IMR-90 (cell line): ENCODE results near the gene TSSC4. TPM values are rescaled to one million over a fixed set of nuclear protein-coding genes. Genes with fewer than 3 reads are reported as not detected.

Source experiments
- ATAC-seq: fragments of 200-7000 bp; cut with Tn5 transposase; 2 replicates; pipeline ENCODE4 v1.9.1; 2020; ENCODE audit warnings: low read depth, mild to moderate bottlenecking, moderate library complexity
- BruUV-seq: library from RNA; stranded (reverse); fragments of 400-500 nt; replicated peaks from 2 replicates; lab custom pipeline; 2021; lab: Mats Ljungman, UMichigan
- CTCF ChIA-PET: fragments of 300-600 bp; formaldehyde crosslinking; extraction: SDS; loops from one replicate; lab custom pipeline; 2021; ENCODE audit warnings: antibody characterized with exemption; lab: Yijun Ruan, JAX
- POLR2A ChIA-PET: fragments of 300-600 bp; sonication (Branson Sonifier 250); formaldehyde crosslinking; loops from one replicate; lab custom pipeline; 2022; ENCODE audit warnings: antibody characterized with exemption; ENCODE audit not compliant: unreplicated experiment; lab: Charles Lee
- DNase-seq: peaks from one replicate; pipeline ENCODE4 v3.0.0; 2013
- H2AFZ ChIP-seq: replicated peaks from 2 replicates; pipeline ENCODE3; 2013; ENCODE audit warnings: low read length, mild to moderate bottlenecking; ENCODE audit not compliant: poor library complexity
- H2AK5ac ChIP-seq: 2 replicates; pipeline ENCODE4 v1.6.1; 2013; ENCODE audit warnings: low read depth, low read length, inconsistent platforms
- H2AK9ac ChIP-seq: replicated peaks from 2 replicates; pipeline ENCODE3; 2013; ENCODE audit warnings: mild to moderate bottlenecking, low read depth, low read length, moderate library complexity; ENCODE audit not compliant: poor library complexity
- H2BK120ac ChIP-seq: 2 replicates; pipeline ENCODE4 v1.6.1; 2013; ENCODE audit warnings: low read depth, low read length, inconsistent platforms
- H2BK15ac ChIP-seq: 3 replicates; pipeline ENCODE4 v1.6.1; 2013; ENCODE audit warnings: low read depth, low read length, inconsistent platforms
- H2BK20ac ChIP-seq: 2 replicates; pipeline ENCODE4 v1.6.1; 2013; ENCODE audit warnings: low read depth, mild to moderate bottlenecking, inconsistent platforms, low read length, moderate library complexity
- H2BK5ac ChIP-seq: 2 replicates; pipeline ENCODE4 v1.6.1; 2013; ENCODE audit warnings: mild to moderate bottlenecking, low read depth, low read length, inconsistent platforms; ENCODE audit not compliant: poor library complexity, severe bottlenecking
- H3K14ac ChIP-seq: replicated peaks from 2 replicates; pipeline ENCODE4 v1.6.1; 2013; ENCODE audit warnings: low read depth, low read length, inconsistent platforms
- H3K18ac ChIP-seq: 2 replicates; pipeline ENCODE4 v1.6.1; 2013; ENCODE audit warnings: low read depth, low read length, control low read depth
- H3K23ac ChIP-seq: 2 replicates; pipeline ENCODE4 v1.6.1; 2013; ENCODE audit warnings: low read depth, low read length, inconsistent platforms
- H3K27ac ChIP-seq: 2 replicates; pipeline ENCODE4 v1.5.1; 2013; ENCODE audit warnings: mild to moderate bottlenecking, control low read depth, low read length; ENCODE audit not compliant: insufficient read depth
- H3K27me3 ChIP-seq: 2 replicates; pipeline ENCODE4 v1.6.1; 2013; ENCODE audit warnings: low read length; ENCODE audit not compliant: control insufficient read depth, insufficient read depth
- H3K36me3 ChIP-seq: 2 replicates; pipeline ENCODE4 v1.6.1; 2013; ENCODE audit warnings: low read length, mixed read lengths; ENCODE audit not compliant: control insufficient read depth, insufficient read depth
- H3K4ac ChIP-seq: 2 replicates; pipeline ENCODE4 v1.6.1; 2013; ENCODE audit warnings: low read depth, low read length, inconsistent platforms
- H3K4me1 ChIP-seq: 2 replicates; pipeline ENCODE4 v1.6.1; 2013; ENCODE audit warnings: low read length, mixed read lengths; ENCODE audit not compliant: control insufficient read depth, insufficient read depth
- H3K4me2 ChIP-seq: 2 replicates; pipeline ENCODE4 v1.6.1; 2013; ENCODE audit warnings: low read depth, mild to moderate bottlenecking, control low read depth, low read length, moderate library complexity
- H3K4me3 ChIP-seq: 2 replicates; pipeline ENCODE4 v1.5.1; 2013; ENCODE audit warnings: low read depth, mild to moderate bottlenecking, control low read depth, low read length, moderate library complexity; ENCODE audit not compliant: insufficient read depth
- H3K56ac ChIP-seq: 2 replicates; pipeline ENCODE4 v1.6.1; 2013; ENCODE audit warnings: low read length, inconsistent platforms; ENCODE audit not compliant: insufficient read depth; ENCODE audit errors: extremely low read depth
- H3K79me1 ChIP-seq, 2 experiments: 2 replicates each; pipeline ENCODE4 v1.6.1; 2013; ENCODE audit warnings: low read length in 2 of 2, inconsistent platforms in 1 of 2, low read depth in 1 of 2
- H3K9ac ChIP-seq: 2 replicates; pipeline ENCODE4 v1.6.1; 2013; ENCODE audit warnings: low read depth, low read length, control low read depth
- H3K9me1 ChIP-seq: 2 replicates; pipeline ENCODE4 v1.6.1; 2013; ENCODE audit warnings: low read length, inconsistent platforms; ENCODE audit not compliant: insufficient read depth
- H3K9me3 ChIP-seq: 2 replicates; pipeline ENCODE4 v1.6.1; 2013; ENCODE audit warnings: low read length; ENCODE audit not compliant: control insufficient read depth, insufficient read depth
- H4K20me1 ChIP-seq: 2 replicates; pipeline ENCODE4 v1.6.1; 2013; ENCODE audit warnings: low read length, inconsistent platforms; ENCODE audit not compliant: insufficient read depth
- H4K5ac ChIP-seq: 2 replicates; pipeline ENCODE4 v1.6.1; 2013; ENCODE audit warnings: mild to moderate bottlenecking, low read depth, low read length, control low read depth
- H4K8ac ChIP-seq, 2 experiments: 2 replicates each; pipeline ENCODE4 v1.6.1; 2013; ENCODE audit warnings: low read depth in 2 of 2, low read length in 2 of 2, control low read depth in 1 of 2, inconsistent platforms in 1 of 2
- H4K91ac ChIP-seq: 2 replicates; pipeline ENCODE4 v1.6.1; 2013; ENCODE audit warnings: low read depth, low read length, inconsistent platforms; ENCODE audit not compliant: insufficient read depth
- BHLHE40 ChIP-seq: fragments of 150-350 bp; IDR thresholded peaks from 2 replicates; pipeline ENCODE4 v1.6.1; 2016; ENCODE audit warnings: mild to moderate bottlenecking, low read depth, low read length
- CHD1 ChIP-seq: IDR thresholded peaks from 2 replicates; pipeline ENCODE4 v1.6.1; 2012; ENCODE audit warnings: low read depth, low read length, improper control_type of control experiment
- FOS ChIP-seq: fragments of 150-350 bp; IDR thresholded peaks from 2 replicates; pipeline ENCODE4 v1.6.1; 2016; ENCODE audit warnings: low read depth, low read length
- MAFK ChIP-seq: IDR thresholded peaks from 2 replicates; pipeline ENCODE4 v1.6.1; 2012; ENCODE audit warnings: low read depth, low read length, improper control_type of control experiment
- MAZ ChIP-seq: IDR thresholded peaks from 2 replicates; pipeline ENCODE4 v1.6.1; 2012; ENCODE audit warnings: low read depth, mild to moderate bottlenecking, low read length, improper control_type of control experiment, moderate library complexity, borderline replicate concordance
- MXI1 ChIP-seq: IDR thresholded peaks from 2 replicates; pipeline ENCODE4 v1.6.1; 2012; ENCODE audit warnings: low read depth, mild to moderate bottlenecking, low read length, moderate library complexity, borderline replicate concordance
- NFE2L2 ChIP-seq: fragments of 150-350 bp; IDR thresholded peaks from 2 replicates; pipeline ENCODE4 v1.6.1; 2016; ENCODE audit warnings: low read depth, mild to moderate bottlenecking, low read length
- POLR2A ChIP-seq: IDR thresholded peaks from 2 replicates; pipeline ENCODE4 v1.6.1; 2012; ENCODE audit warnings: mild to moderate bottlenecking, low read depth, low read length
- RAD21 ChIP-seq: IDR thresholded peaks from 2 replicates; pipeline ENCODE4 v1.6.1; 2012; ENCODE audit warnings: low read length, improper control_type of control experiment
- RCOR1 ChIP-seq: IDR thresholded peaks from 2 replicates; pipeline ENCODE4 v1.6.1; 2012; ENCODE audit warnings: mild to moderate bottlenecking, low read length, improper control_type of control experiment; ENCODE audit not compliant: insufficient replicate concordance
- RFX5 ChIP-seq: IDR thresholded peaks from 2 replicates; pipeline ENCODE4 v1.8.0; 2012; ENCODE audit warnings: low read depth, mild to moderate bottlenecking, low read length, moderate library complexity
- WGBS, 2 experiments: methylation state at CpG; one replicate each; pipeline versions ENCODE4 v1.1.5 to v1.1.7; 2013; ENCODE audit warnings: missing lambda C conversion rate in 2 of 2; ENCODE audit not compliant: insufficient read length in 1 of 2; ENCODE audit errors: extremely low coverage in 2 of 2; 5-methylcytosine and 5-hydroxymethylcytosine counted together
- dilution Hi-C: fragments of 300-500 bp; cut with HindIII; formaldehyde crosslinking; loops from one replicate; pipeline ENCODE4 v1.14.3; 2018; ENCODE audit warnings: low sequenced_read_pairs; ENCODE audit not compliant: unreplicated experiment
- in situ Hi-C: fragments of 300-500 bp; cut with MboI; formaldehyde crosslinking; loops from 3 replicates; pipeline ENCODE4 v1.14.3; 2019; ENCODE audit warnings: low sequenced_read_pairs, inconsistent platforms, mixed read lengths
- intact Hi-C: fragments of 100-400 bp; cut with micrococcal nuclease; formaldehyde crosslinking; loops from 2 replicates; pipeline ENCODE4 v1.10.0; 2022
- polyA plus RNA-seq, 3 experiments: library from polyadenylated mRNA; depleted of rRNA; stranded (reverse); fragments of >200 nt; gene quantifications; 2 replicates each; pipeline ENCODE4 v1.2.3, GENCODE V29; 2012; ENCODE audit warnings: low replicate concordance in 1 of 3
- total RNA-seq: library from RNA; depleted of rRNA; stranded (reverse); fragments of >200 nt; gene quantifications from 2 replicates; pipeline ENCODE4 v1.2.3, GENCODE V29; 2012
- TF ChIP-seq, protein P1 (sequence below): conservative IDR thresholded peaks from 2 replicates; pipeline ENCODE4 v1.5.1; 2012; ENCODE audit warnings: mild to moderate bottlenecking, low read depth, low read length, improper control_type of control experiment
- TF ChIP-seq, protein P2 (sequence below): fragments of 150-350 bp; IDR thresholded peaks from 2 replicates; pipeline ENCODE4 v1.6.1; 2017; ENCODE audit warnings: mild to moderate bottlenecking, antibody characterized with exemption, low read length, low read depth

The TSSC4 gene
- total and polyA plus RNA-seq, 2 of the 4 experiments (the other 2 are of a cell fraction): 34.9 to 40.0 TPM

DNA sequence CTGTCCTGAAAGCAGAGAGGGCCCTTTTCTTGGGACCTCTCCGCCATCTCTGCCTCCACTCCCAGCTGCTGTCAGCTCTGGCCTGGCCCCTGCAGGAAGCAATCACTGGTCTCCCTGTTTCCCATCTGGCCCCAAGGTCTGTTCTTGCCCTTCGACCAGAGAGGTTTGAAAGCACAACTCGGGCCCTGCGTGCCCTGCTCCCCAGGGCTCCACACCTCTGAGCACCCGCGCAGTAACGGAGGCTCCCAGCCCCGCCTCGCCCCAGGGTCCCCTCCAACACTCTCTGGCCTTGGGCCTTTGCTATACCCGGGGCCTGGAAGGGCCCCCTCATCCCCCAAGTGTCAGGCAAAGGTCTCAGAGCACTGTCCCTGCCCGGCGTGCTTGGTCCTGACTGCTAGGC, 31.2 kb upstream of the TSSC4 start:
- Histone ChIP-seq H3K9me3 (no peaks in the 10 kb centered on the region), H3K79me1 (no peaks in the 10 kb centered on the region), H3K56ac (no peak overlapping the region), H4K20me1 (0 out of 2 replicates have a peak, but pooled peaks cover 6% of the 10 kb centered on the region), H4K91ac (no peak overlapping the region), H3K4me3 (no peak overlapping the region), H3K14ac (no peak overlapping the region), H2AK5ac (no peak overlapping the region), H4K8ac (no peak overlapping the region), H2AK9ac (no peak overlapping the region), H3K9me1 (no peaks in the 10 kb centered on the region), H3K9ac (no peak overlapping the region), H3K36me3 (no peaks in the 10 kb centered on the region), H4K5ac (no peak overlapping the region), H2BK15ac (no peak overlapping the region), H3K18ac (no peak overlapping the region), H2BK120ac (no peak overlapping the region), H3K27me3 (no peaks in the 10 kb centered on the region; the same call in 1 of the 2 replicates), H2BK5ac (no peak overlapping the region), H3K23ac (no peak overlapping the region), H2BK20ac (no peak overlapping the region), H2AFZ (no peak overlapping the region), H3K4me1 (no peaks in the 10 kb centered on the region), H3K27ac (no peak overlapping the region), H3K4ac (no peak overlapping the region), H3K4me2 (no peak overlapping the region)
- 60% methylated on average over 2 of the region's 12 CpGs; no CpG with 5 or more reads in 1 of the 2 experiments for whole genome bisulfite sequencing, 2 experiments
- no peak for TF ChIP-seq MXI1
- no peak for TF ChIP-seq RCOR1
- TF ChIP-seq, protein P1, sequence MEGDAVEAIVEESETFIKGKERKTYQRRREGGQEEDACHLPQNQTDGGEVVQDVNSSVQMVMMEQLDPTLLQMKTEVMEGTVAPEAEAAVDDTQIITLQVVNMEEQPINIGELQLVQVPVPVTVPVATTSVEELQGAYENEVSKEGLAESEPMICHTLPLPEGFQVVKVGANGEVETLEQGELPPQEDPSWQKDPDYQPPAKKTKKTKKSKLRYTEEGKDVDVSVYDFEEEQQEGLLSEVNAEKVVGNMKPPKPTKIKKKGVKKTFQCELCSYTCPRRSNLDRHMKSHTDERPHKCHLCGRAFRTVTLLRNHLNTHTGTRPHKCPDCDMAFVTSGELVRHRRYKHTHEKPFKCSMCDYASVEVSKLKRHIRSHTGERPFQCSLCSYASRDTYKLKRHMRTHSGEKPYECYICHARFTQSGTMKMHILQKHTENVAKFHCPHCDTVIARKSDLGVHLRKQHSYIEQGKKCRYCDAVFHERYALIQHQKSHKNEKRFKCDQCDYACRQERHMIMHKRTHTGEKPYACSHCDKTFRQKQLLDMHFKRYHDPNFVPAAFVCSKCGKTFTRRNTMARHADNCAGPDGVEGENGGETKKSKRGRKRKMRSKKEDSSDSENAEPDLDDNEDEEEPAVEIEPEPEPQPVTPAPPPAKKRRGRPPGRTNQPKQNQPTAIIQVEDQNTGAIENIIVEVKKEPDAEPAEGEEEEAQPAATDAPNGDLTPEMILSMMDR: no peak
- TF ChIP-seq NFE2L2: no peak
- TF ChIP-seq, protein P2, sequence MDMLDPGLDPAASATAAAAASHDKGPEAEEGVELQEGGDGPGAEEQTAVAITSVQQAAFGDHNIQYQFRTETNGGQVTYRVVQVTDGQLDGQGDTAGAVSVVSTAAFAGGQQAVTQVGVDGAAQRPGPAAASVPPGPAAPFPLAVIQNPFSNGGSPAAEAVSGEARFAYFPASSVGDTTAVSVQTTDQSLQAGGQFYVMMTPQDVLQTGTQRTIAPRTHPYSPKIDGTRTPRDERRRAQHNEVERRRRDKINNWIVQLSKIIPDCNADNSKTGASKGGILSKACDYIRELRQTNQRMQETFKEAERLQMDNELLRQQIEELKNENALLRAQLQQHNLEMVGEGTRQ: no peak
- TF ChIP-seq MAFK: no peak
- no peak for TF ChIP-seq FOS
- TF ChIP-seq CHD1: no peak
- TF ChIP-seq RFX5: no peak
- TF ChIP-seq BHLHE40: no peak
- no peak for TF ChIP-seq MAZ
- TF ChIP-seq RAD21: no peak
- no peak for TF ChIP-seq POLR2A
- intact Hi-C loops: no loop called here
- in situ Hi-C loops: no loop called here
- dilution Hi-C loops: no loop called here
- BruUV-seq: no TSS peak
- ChIA-PET POLR2A (no interaction called here), CTCF (no interaction called here)
- ATAC-seq (no peak), DNase-seq (no peak)
